Fibroblast of lung (primary cell): Measurements from ENCODE around the gene CCDC93. TPM values are rescaled to one million over a fixed set of nuclear protein-coding genes. Genes with fewer than 3 reads are reported as not detected.

ENCODE experiments used
- DNase-seq, 2 donors: peaks; one replicate each; pipeline versions ENCODE4 v3.0.0 to v3.0.0-alpha.2; 2010; ENCODE audit warnings: low read depth in 2 of 2
- H2AFZ ChIP-seq: 2 replicates; pipeline ENCODE4 v1.5.1; 2012; ENCODE audit warnings: low read length, control low read depth, inconsistent platforms
- H3K27ac ChIP-seq: 2 replicates; pipeline ENCODE4 v1.5.1; 2011; ENCODE audit warnings: low read length, control low read depth; ENCODE audit not compliant: insufficient read depth
- H3K27me3 ChIP-seq: 2 replicates; pipeline ENCODE4 v1.5.1; 2011; ENCODE audit warnings: mild to moderate bottlenecking, low read length; ENCODE audit not compliant: control insufficient read depth, insufficient read depth
- H3K36me3 ChIP-seq: 2 replicates; pipeline ENCODE4 v1.5.1; 2011; ENCODE audit warnings: low read length; ENCODE audit not compliant: control insufficient read depth, insufficient read depth
- H3K4me1 ChIP-seq: 2 replicates; pipeline ENCODE4 v1.5.1; 2011; ENCODE audit warnings: low read length; ENCODE audit not compliant: control insufficient read depth, insufficient read depth; ENCODE audit errors: extremely low read depth
- H3K4me2 ChIP-seq: 2 replicates; pipeline ENCODE4 v1.5.1; 2011; ENCODE audit warnings: low read length, control low read depth; ENCODE audit not compliant: insufficient read depth; ENCODE audit errors: extremely low read depth
- H3K4me3 ChIP-seq, 4 experiments: fragments of 200-600 bp in 1 of 4; sonication (generic) in 1 of 4; replicated peaks in 1 of 4; 2 replicates each; pipeline ENCODE4 v1.5.1; 2011 to 2016; ENCODE audit warnings: low read length in 4 of 4, low read depth in 3 of 4, mild to moderate bottlenecking in 3 of 4, control low read depth in 2 of 4, inconsistent platforms in 1 of 4, mixed read lengths in 1 of 4; ENCODE audit not compliant: insufficient read depth in 1 of 4; ENCODE audit errors: control extremely low read depth in 1 of 4
- H3K79me2 ChIP-seq: 2 replicates; pipeline ENCODE4 v1.5.1; 2012; ENCODE audit warnings: mild to moderate bottlenecking, low read length, inconsistent platforms; ENCODE audit not compliant: control insufficient read depth, insufficient read depth
- H3K9ac ChIP-seq: 2 replicates; pipeline ENCODE4 v1.5.1; 2011; ENCODE audit warnings: mild to moderate bottlenecking, low read length, control low read depth; ENCODE audit not compliant: insufficient read depth
- H3K9me3 ChIP-seq: 2 replicates; pipeline ENCODE4 v1.5.1; 2012; ENCODE audit warnings: low read depth, low read length; ENCODE audit not compliant: control insufficient read depth, insufficient read depth
- H4K20me1 ChIP-seq: 2 replicates; pipeline ENCODE4 v1.5.1; 2011; ENCODE audit warnings: low read length; ENCODE audit not compliant: control insufficient read depth, insufficient read depth; ENCODE audit errors: extremely low read depth
- EZH2 ChIP-seq: IDR thresholded peaks from 2 replicates; pipeline ENCODE4 v1.5.1; 2012; ENCODE audit warnings: low read length, control low read depth, mild to moderate bottlenecking; ENCODE audit errors: missing control alignments
- polyA plus RNA-seq, 2 donors: library from polyadenylated mRNA; depleted of rRNA in 1 of 2; stranded (reverse) in 1 of 2; unstranded in 1 of 2; fragments of >200 nt; gene quantifications; 2 replicates each; pipeline ENCODE4 v1.2.1, GENCODE V29; 2011 to 2012; ENCODE audit warnings: missing spikeins in 1 of 2
- total RNA-seq: library from RNA; depleted of rRNA; stranded (reverse); fragments of >200 nt; gene quantifications from 2 replicates; pipeline ENCODE4 v1.2.1, GENCODE V29; 2014
- TF ChIP-seq, protein P1 (sequence below), 2 donors: IDR thresholded peaks in 1 of 2; conservative IDR thresholded peaks in 1 of 2; 1 replicate in 1 of 2; 2 replicates in 1 of 2; pipeline ENCODE4 v1.5.1; 2011 to 2012; ENCODE audit warnings: low read length in 2 of 2, control low read depth in 1 of 2, inconsistent platforms in 1 of 2, low read depth in 1 of 2, mild to moderate bottlenecking in 1 of 2

CCDC93 gene
- total and polyA plus RNA-seq, 2 donors (not counting 1 experiment from before 2014, with no cell fraction given): 15.1 to 32.0 TPM

DNA sequence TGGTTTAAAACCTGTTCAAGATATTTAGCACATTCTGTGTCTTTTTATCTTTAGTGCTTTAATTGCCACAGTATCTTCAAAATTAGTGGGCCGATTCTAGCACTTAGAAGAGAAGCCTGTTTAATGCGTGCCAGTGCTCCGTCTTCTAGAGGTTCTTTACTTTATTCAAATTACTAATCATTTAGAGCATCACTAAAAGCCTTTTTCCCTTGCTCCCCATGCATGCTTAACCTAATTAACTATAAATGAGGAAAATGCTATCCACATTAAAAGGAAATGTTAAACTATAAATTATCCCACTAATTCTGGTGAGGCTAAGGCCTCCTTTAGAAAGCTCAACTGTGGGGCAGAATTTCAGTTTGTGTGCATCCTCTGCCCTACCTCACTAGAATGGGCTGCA is 42.9 kb upstream of the CCDC93 start:
- H4K20me1 ChIP-seq: no peaks in the 10 kb centered on the region
- no peak for DNase-seq

DNA sequence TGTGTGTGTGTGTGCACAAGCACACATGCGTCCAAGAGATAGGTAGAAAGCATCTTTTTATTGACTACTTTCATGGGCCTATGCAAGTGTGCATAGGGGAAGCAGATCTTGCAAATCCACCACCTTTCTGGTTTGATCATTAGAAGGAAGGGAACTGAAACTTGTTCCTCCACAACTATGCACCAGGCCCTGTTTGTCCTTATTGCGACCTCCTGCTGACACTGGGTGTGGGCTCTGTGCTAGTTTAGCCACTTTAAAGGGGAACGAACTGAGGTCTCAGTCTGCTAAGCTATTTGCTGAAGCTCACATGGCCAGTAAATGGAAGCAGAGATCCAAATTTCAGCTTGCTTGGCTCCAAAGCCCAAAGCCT is 42.3 kb upstream of the CCDC93 start:
- H3K36me3 ChIP-seq: no peaks in the 10 kb centered on the region
- TF ChIP-seq EZH2: no peak
- TF ChIP-seq, protein P1, sequence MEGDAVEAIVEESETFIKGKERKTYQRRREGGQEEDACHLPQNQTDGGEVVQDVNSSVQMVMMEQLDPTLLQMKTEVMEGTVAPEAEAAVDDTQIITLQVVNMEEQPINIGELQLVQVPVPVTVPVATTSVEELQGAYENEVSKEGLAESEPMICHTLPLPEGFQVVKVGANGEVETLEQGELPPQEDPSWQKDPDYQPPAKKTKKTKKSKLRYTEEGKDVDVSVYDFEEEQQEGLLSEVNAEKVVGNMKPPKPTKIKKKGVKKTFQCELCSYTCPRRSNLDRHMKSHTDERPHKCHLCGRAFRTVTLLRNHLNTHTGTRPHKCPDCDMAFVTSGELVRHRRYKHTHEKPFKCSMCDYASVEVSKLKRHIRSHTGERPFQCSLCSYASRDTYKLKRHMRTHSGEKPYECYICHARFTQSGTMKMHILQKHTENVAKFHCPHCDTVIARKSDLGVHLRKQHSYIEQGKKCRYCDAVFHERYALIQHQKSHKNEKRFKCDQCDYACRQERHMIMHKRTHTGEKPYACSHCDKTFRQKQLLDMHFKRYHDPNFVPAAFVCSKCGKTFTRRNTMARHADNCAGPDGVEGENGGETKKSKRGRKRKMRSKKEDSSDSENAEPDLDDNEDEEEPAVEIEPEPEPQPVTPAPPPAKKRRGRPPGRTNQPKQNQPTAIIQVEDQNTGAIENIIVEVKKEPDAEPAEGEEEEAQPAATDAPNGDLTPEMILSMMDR (conservative IDR thresholded peaks at IDR 0.05 in 1 of 2, IDR thresholded peaks at IDR 0.05 in 1 of 2; ENCODE audit: low read depth in 1 of 2, low read length in 2 of 2): no peak

More for the DNA sequence above, 42.9 kb upstream of the CCDC93 start:
- no peak overlapping the region for H3K4me2 ChIP-seq
- H2AFZ ChIP-seq: no peak overlapping the region
- no peak for TF ChIP-seq EZH2
- TF ChIP-seq, protein P1 (conservative IDR thresholded peaks at IDR 0.05 in 1 of 2, IDR thresholded peaks at IDR 0.05 in 1 of 2; ENCODE audit: low read depth in 1 of 2, low read length in 2 of 2): no peak
- peaks cover 6% of the 10 kb centered on the region for H3K27me3 ChIP-seq
- H3K79me2 ChIP-seq: no peaks in the 10 kb centered on the region
- H3K36me3 ChIP-seq: no peaks in the 10 kb centered on the region
- H3K4me3 ChIP-seq: no peak overlapping the region
- H3K9ac ChIP-seq: no peak overlapping the region
- H3K27ac ChIP-seq: no peak overlapping the region
- no peaks in the 10 kb centered on the region for H3K4me1 ChIP-seq
- no peaks in the 10 kb centered on the region for H3K9me3 ChIP-seq

DNA sequence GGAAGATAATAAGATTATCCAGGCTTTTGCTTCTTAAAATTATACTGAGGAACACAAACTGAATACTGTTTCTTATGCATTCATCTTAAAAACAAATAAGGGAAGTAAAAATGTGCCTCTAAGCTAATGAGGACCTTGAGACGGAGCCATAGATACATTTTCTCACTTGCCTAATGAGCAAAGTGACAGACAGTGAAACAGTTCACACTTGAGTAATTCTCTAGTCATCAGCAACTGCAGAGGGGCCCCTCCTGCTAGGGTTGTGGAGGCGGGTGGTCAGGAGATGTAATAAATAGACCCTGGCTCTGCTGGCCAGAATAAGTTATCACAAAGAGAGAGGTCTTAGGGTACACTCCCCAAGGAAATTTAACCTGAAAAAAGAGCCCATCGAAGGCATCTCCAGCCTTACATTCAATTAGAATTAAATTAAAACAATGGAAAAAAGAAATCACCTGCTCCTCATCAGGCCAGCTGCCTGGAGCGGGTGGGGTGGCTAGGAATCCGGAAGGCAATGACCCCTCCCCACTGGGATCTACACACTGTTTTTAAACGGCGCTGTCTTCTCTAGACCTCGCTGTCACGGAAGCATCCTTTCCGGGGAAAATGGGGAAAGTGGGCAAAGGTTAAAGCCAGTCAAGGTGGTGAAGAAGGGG is 41.8 kb upstream of the CCDC93 start:
- no peaks in the 10 kb centered on the region for H3K9me3 ChIP-seq
- H3K4me3 ChIP-seq: no peak overlapping the region
- H3K36me3 ChIP-seq: no peaks in the 10 kb centered on the region
- no peak for DNase-seq
- no peaks in the 10 kb centered on the region for H4K20me1 ChIP-seq
- H3K27me3 ChIP-seq: peaks cover 8% of the 10 kb centered on the region
- no peak for TF ChIP-seq EZH2
- TF ChIP-seq, protein P1 (conservative IDR thresholded peaks at IDR 0.05 in 1 of 2, IDR thresholded peaks at IDR 0.05 in 1 of 2; ENCODE audit: low read depth in 1 of 2, low read length in 2 of 2): no peak
- no peaks in the 10 kb centered on the region for H3K4me1 ChIP-seq
- no peak overlapping the region for H3K27ac ChIP-seq
- H3K79me2 ChIP-seq: no peaks in the 10 kb centered on the region
- no peak overlapping the region for H3K9ac ChIP-seq
- H2AFZ ChIP-seq: no peak overlapping the region
- no peak overlapping the region for H3K4me2 ChIP-seq

More for the DNA sequence above, 42.3 kb upstream of the CCDC93 start:
- DNase-seq: no peak
- H3K79me2 ChIP-seq: no peaks in the 10 kb centered on the region
- no peak overlapping the region for H2AFZ ChIP-seq
- no peaks in the 10 kb centered on the region for H3K9me3 ChIP-seq
- H3K4me3 ChIP-seq: no peak overlapping the region
- H3K27me3 ChIP-seq: peaks cover 8% of the 10 kb centered on the region
- no peak overlapping the region for H3K9ac ChIP-seq
- H3K4me2 ChIP-seq: no peak overlapping the region
- no peaks in the 10 kb centered on the region for H3K4me1 ChIP-seq
- H4K20me1 ChIP-seq: no peaks in the 10 kb centered on the region
- no peak overlapping the region for H3K27ac ChIP-seq
